GOT3 (cell line): Measurements from ENCODE around the gene GNAQ.
"Not testable (repeated sequence)": the region's sequence is repeated elsewhere in the genome, so short reads cannot be mapped to it uniquely, and the experiment has no call there.

Experiments used
- DNase-seq: peaks from one replicate; lab custom pipeline; 2025; ENCODE audit warnings: mixed read lengths; lab: John Stamatoyannopoulos, UW

GNAQ gene

GRCh38 chr9:77771171-77771570 is 260.4 kb downstream of the GNAQ start:
- DNase-seq = no peak

- no peak for DNase-seq
Measured at GRCh38 chr9:77770340-77770739, 261.3 kb downstream of the GNAQ start.

- DNase-seq = no peak
Measured at GRCh38 chr9:77769246-77769645, 262.4 kb downstream of the GNAQ start.

GRCh38 chr9:77766587-77766986 is 265.0 kb downstream of the GNAQ start:
- no peak for DNase-seq

GRCh38 chr9:77765781-77766259 is 265.8 kb downstream of the GNAQ start:
- DNase-seq = no peak

GRCh38 chr9:77764894-77765780 is 266.5 kb downstream of the GNAQ start:
- DNase-seq = no peak

GRCh38 chr9:77763566-77763965 is 268.0 kb downstream of the GNAQ start:
- DNase-seq = no peak

GRCh38 chr9:77760919-77761318 is 270.7 kb downstream of the GNAQ start:
- DNase-seq = not testable (repeated sequence)

- no peak for DNase-seq
Measured at GRCh38 chr9:77759391-77759790, 272.2 kb downstream of the GNAQ start.

GRCh38 chr9:77756449-77756848 is 275.2 kb downstream of the GNAQ start:
- DNase-seq = no peak

GRCh38 chr9:77753180-77753579 is 278.4 kb downstream of the GNAQ start:
- DNase-seq = no peak

- no peak for DNase-seq
Measured at GRCh38 chr9:77752554-77752953, 279.1 kb downstream of the GNAQ start.

- DNase-seq = no peak
Measured at GRCh38 chr9:77751341-77752091, 280.1 kb downstream of the GNAQ start.

- DNase-seq = no peak
Measured at GRCh38 chr9:77750981-77751340, 280.6 kb downstream of the GNAQ start.

GRCh38 chr9:77750284-77750683 is 281.3 kb downstream of the GNAQ start:
- no peak for DNase-seq

GRCh38 chr9:77748214-77748772 is 283.3 kb downstream of the GNAQ start:
- DNase-seq = no peak

GRCh38 chr9:77747163-77747562 is 284.4 kb downstream of the GNAQ start:
- no peak for DNase-seq

- DNase-seq = no peak
Measured at GRCh38 chr9:77744841-77745430, 286.7 kb downstream of the GNAQ start.

GRCh38 chr9:77743386-77743785 is 288.2 kb downstream of the GNAQ start:
- no peak for DNase-seq

- DNase-seq = no peak
Measured at GRCh38 chr9:77738932-77739331, 292.7 kb downstream of the GNAQ start.

- DNase-seq = no peak
Measured at GRCh38 chr9:77735494-77735893, 296.1 kb downstream of the GNAQ start.

GRCh38 chr9:77731930-77732329 is 299.7 kb downstream of the GNAQ start:
- DNase-seq = no peak
